Mammary epithelial cell (primary cell): Measurements from ENCODE around the gene SLC39A3.

Source experiments
- CTCF ChIP-seq, 2 donors: IDR thresholded peaks in 1 of 2; conservative IDR thresholded peaks in 1 of 2; 2 replicates each; pipeline ENCODE4 v1.5.1; 2011 to 2012; ENCODE audit warnings: inconsistent platforms in 2 of 2, low read length in 2 of 2, mild to moderate bottlenecking in 2 of 2, control low read depth in 1 of 2, low read depth in 1 of 2; ENCODE audit not compliant: insufficient read depth in 1 of 2; ENCODE audit errors: extremely low read depth in 1 of 2
- EZH2 ChIP-seq: IDR thresholded peaks from 2 replicates; pipeline ENCODE4 v1.6.1; 2012; ENCODE audit warnings: low read length, inconsistent platforms, borderline replicate concordance

GRCh38 chr19:2774953-2775555 lies 35.2 kb upstream of the SLC39A3 start:
- TF ChIP-seq CTCF (conservative IDR thresholded peaks at IDR 0.05 in 1 of 2, IDR thresholded peaks at IDR 0.05 in 1 of 2; ENCODE audit: extremely low read depth in 1 of 2, insufficient read depth in 1 of 2, low read depth in 1 of 2, low read length in 2 of 2) (no peak), EZH2 (no peak)
